Eye (tissue), 1 donor: ENCODE data around the gene GPR15LG.
"Not testable (repeated sequence)": the region's sequence is repeated elsewhere in the genome, so short reads cannot be mapped to it uniquely, and the experiment has no call there.

Source experiments
- DNase-seq: peaks from one replicate; pipeline ENCODE4 v3.0.0-alpha.2; 2015

Gene GPR15LG

GRCh38 chr10:84166620-84167288, 6.8 kb upstream of the GPR15LG start:
- no peak for DNase-seq

- not testable (repeated sequence) for DNase-seq
Measured at GRCh38 chr10:84167289-84167653, 6.3 kb upstream of the GPR15LG start.

- DNase-seq, result not testable (repeated sequence)
Measured at GRCh38 chr10:84168382-84168781, 5.2 kb upstream of the GPR15LG start.

GRCh38 chr10:84171237-84171636, 2.4 kb upstream of the GPR15LG start:
- DNase-seq, result not testable (repeated sequence)

DNA sequence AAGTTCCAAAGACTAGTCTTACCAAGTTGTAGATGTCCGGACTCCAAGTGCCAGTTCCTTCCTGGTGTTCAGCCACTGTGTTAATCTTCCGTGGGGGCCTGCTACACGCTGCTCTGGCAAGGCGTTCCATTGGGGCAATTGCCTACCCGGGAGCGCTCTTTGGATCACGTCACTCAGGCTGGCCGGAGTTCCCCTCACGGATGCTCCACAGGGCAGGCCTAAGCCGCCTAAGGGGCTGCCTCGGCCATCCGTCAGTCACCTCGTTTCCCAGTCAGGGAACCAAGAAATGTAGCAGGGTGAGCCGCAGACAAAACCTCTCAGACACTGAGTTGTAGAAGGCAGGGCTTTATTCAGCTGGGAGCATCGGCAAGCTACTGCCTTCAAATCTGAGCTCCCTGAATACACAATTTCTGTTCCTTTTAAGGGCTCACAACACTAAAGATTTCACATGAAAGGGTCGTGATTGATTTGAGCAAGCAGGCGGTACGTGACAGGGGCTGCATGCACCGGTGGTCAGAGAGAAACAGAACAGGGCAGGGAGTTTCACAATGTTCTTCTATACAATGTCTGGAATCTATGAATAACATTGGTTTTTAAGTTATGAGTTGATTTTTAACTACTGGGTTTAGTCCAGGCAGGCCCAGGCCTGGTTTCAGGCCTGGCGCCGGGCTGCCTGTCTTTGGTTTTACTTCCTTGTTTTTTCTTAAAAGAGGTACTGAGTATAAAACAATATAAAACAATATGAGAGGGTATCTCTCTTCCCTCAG, 1.7 kb upstream of the GPR15LG start:
- not testable (repeated sequence) for DNase-seq

GRCh38 chr10:84172467-84173356, 889 bp upstream of the GPR15LG start:
- DNase-seq, result no peak

GRCh38 chr10:84175436-84175835, 1.8 kb downstream of the GPR15LG start:
- DNase-seq, result no peak

- DNase-seq, result no peak
Measured at GRCh38 chr10:84176351-84176750, 2.8 kb downstream of the GPR15LG start.

DNA sequence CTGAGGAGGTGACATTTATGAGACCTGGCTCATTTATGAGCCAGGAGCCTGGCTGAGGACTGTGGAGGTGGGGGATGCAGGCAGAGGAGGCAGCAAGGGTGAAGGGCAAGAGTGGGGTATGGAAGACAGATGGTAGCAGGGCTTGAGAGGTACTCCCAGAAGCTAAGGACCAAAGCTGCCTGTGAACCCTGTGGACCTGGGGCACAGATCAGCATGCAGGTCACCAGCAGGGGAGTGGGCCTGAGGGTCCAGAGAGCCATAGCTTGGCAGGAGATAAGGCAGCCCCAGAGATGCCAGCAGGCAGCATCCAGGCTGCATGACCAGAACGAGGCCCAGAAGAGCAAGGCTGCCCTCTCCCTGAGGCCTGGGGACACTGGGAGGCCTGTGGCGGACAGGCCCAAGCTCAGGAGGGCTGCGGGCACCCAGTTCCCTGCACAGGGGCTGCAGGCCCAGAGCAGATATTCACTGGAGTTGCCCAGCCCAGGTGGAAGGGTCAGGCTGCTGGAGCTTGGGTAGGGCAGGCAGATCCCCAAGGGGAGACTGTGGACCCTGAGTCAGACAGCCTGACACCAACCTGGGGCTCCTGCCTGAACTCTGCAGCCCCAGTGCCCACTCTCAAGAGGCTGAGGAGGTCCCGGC, 3.4 kb downstream of the GPR15LG start:
- DNase-seq, result no peak

- no peak for DNase-seq
Measured at GRCh38 chr10:84177541-84178141, 4.0 kb downstream of the GPR15LG start.

GRCh38 chr10:84178160-84178609, 4.6 kb downstream of the GPR15LG start:
- DNase-seq, result no peak

DNA sequence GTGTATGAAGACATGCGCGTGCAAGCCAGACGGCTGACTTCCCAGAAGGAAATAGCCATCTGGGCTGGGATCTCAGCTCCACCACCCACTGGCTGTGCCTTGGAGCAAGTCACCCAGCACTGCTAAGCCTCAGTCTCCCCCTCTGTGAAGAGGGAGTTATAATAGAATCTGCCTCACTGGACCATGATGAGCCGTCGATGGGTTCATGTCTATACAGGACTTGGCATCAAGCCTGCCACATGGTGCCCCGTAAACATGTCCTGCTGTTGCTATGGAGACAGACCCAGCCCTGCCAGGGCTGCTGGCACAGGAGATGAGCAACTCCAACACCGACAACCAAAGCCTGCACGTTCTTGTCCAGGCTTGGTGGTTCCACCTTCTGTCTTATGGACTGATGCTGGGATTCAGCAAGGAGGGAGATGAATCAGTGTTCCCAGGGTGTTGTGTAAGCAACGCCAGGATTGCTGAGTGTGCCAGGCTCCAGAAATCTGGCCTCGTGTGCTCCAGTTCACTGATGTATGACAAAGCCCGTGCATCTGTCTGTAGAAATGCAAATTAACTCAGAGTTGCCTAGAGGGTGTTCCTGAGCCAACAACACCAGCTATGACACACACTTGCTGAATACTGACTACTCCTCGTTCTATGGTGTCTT, 5.6 kb downstream of the GPR15LG start:
- DNase-seq, result peak; percentile 49

- DNase-seq, result not testable (repeated sequence)
Measured at GRCh38 chr10:84180386-84180785, 6.8 kb downstream of the GPR15LG start.

GRCh38 chr10:84181631-84182030, 8.0 kb downstream of the GPR15LG start:
- no peak for DNase-seq

DNA sequence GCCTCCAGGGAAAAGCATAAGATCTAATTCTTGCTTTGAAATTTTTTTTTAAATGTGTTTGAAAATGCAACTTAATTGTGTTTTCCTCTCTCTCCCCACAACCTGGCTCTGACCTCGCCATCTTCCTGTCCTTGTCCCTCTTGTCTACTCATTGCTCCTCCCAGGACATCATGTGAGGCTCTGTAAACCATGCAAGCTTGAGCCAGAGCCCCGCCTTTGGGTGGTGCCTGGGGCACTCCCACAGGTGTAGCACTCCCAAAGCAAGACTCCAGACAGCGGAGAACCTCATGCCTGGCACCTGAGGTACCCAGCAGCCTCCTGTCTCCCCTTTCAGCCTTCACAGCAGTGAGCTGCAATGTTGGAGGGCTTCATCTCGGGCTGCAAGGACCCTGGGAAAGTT, 10.9 kb downstream of the GPR15LG start:
- DNase-seq, result no peak

DNA sequence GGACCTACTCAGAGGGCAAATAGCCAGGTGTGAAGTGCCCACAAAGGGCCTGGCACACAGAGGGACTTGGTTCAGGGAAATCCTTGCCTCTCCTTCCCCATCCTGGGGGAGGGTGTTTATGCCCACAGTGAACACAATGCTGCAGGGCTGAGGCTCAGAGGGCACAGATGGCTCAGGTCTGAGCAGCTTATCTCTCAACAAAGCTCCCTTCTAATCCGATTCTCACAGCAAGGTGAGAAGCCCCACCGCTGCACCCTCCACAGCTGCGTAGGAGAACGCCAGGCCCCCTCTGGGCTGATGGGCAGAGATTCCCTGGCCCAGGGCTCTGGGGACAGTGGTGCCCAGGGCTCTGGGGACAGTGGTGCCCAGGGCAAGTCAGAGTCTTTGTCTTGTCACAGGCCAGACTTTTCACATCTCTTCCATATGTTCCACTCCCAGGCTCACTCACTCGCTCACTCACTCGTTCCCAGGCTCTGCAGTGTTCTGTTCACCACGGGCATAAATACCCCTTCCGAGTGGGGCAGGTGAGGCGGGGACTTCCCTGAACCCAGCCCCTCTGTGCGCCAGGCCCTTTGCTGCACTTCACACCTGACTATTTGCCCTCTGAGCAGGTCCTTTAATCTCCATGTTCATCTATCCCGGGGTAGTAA, 12.1 kb downstream of the GPR15LG start:
- no peak for DNase-seq

GRCh38 chr10:84188815-84189214, 15.2 kb downstream of the GPR15LG start:
- DNase-seq, result no peak

DNA sequence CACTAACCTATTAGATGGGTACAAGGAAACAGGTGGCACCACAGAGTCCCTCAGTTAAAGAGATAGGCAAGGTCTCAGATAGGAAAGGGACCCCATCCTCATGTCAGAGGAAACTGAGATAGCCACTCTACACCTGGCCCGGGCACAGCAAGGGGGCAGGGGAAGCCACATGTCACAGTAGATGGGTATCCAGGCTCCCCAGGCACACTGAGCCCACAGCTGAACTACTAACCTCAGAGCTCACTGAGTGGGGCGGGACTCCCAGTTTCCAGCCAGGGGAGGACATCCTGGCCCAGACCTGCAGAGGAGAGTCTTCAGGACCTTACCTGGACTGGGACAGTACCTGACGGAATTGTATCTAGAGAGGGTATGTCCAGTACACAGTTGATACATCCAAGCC, 17.0 kb downstream of the GPR15LG start:
- DNase-seq, result no peak

DNA sequence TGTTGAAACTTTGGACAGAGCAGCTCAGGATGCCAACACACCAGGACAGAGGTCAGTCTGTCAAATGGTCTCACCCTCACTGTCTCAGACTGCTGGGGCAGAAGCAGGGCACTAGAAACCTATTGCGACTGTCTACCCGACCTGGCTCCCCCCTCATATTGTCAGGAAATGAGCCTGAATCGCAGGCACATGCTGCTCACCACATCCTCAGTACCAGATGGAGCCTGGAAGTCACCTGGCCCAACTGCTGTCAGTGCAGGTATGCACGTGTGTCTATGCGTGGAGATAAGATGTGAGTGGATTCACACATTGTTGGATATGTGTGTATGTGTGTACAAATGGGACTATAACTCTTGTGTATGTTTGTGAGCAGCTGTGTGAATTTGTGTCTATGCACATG, 17.5 kb downstream of the GPR15LG start:
- DNase-seq, result no peak

DNA sequence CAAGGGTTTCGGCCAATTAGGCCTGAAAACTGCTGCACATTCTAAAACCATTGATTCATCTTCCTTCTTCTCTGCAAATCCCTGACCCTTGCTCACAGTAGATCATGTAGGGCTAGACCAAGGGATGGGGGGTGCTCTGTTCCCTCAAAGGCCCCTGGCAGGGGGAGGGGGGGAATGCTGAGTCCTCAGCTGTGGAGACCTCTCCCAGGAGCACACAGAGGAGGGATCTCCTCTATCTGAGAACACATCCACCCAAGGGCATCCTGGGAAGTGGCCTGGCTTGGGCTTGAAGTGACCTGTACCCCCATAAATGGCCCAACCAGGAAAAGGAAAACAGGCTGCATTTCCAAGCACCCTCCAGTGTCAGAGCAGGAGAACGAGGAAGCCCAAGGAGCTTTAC, 19.7 kb downstream of the GPR15LG start:
- DNase-seq, result no peak

DNA sequence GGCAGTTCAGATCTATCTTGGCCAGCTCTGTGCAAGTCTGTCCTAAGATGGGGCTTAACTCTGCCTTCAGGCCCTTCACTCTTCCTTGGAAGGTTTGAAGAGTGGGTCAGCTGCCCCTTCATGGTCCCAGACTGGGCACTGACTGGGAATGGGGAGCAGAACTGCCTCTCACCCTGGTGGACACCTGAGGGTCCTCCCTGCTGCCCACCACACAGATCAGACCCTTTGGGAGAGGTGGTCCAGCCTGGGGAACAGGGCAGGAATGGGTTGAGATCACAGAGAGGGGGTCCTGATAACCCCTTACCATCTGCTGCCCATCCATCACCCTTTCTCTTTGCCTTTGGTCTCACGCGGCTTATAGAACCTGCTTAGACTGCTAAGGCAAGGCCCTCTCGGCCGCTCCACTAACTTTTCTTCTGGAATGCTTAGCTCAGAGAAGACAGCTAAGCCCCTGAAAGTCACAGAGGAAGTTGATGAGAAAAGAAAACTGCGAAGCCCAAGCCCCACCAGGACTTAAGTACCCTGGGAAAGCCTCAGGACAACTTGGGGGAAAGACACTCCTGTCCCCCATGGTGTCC, 20.3 kb downstream of the GPR15LG start:
- DNase-seq, result no peak
